HCEC 1CT (cell line): ENCODE measurements around the gene ILF2.
A peak's percentile ranks its signal among the peaks of the same experiment; 100 is the strongest.
"Not testable (repeated sequence)": the region's sequence is repeated elsewhere in the genome, so short reads cannot be mapped to it uniquely, and the experiment has no call there.

Source experiments
- DNase-seq: peaks from one replicate; pipeline ENCODE4 v3.0.0-alpha.2; 2017

The ILF2 gene

GRCh38 chr1:153647346-153647714 lies 23.5 kb downstream of the ILF2 start:
- no peak for DNase-seq

DNA sequence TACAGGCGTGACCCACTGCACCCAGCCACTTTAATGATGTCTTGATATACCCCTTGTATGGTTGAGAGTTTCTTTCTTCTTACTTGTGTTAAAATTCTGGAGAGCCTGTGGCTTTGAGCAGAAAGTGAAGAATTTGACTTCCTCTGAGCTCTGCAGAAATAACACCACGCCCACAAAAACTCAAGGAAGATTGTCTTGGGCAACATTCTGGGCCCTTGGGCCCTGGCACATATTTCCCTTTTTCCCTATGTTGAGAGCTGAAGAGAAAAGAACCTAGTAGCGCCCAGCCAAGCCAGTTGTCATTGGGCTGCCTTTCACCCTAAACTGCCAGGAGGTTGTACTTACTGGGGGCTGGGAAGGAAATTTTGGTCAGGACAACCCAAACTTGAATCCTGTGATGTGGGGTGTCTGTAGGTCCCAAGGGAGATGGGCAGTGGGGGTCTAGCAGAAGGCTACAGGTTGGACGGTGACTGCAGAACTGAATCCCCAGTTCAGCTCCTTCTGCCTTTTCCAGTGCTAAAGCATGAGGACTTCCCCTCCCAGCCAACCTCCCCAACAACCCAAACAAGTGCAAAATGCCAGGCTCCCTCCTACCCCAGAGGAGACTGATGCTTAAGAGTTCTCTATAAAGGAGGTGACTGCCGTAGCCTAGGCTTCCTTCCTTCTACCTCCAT lies 24.0 kb downstream of the ILF2 start:
- DNase-seq = no peak

DNA sequence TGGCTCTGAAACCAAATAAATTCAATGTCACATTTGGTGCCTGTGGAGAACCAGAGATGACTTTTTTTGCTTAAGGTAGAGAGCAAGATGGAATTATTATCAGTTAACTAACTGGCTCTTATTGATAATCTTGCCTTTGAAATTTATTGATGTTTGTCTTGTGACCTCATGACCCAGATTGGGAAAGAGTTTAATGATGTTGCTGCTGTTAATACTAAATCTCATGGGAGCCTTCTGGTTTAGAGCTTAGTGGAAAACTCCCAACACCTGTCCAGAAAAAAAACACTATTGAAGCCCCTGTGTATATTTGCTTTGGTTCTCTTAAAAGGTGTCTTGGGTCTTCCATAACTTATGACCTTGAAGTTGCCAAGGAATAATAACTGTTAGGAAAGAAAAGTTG lies 27.0 kb downstream of the ILF2 start:
- no peak for DNase-seq

DNA sequence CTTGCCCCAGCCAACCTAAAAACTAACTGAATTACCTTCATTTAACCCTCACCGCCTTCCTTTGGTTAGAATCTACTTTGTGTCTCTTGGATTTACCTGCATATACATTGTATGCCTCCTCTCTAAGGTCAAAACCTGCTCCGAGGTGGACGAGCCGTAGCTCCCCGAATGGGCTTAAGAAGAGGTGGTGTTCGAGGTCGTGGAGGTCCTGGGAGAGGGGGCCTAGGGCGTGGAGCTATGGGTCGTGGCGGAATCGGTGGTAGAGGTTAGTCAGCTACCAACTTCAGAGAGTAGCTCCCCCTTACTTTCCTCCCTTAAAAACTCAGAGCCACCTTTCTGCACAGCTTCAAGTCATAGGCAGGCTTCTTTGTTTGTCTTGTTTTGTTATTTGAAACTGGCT lies 27.7 kb downstream of the ILF2 start:
- DNase-seq = no peak

DNA sequence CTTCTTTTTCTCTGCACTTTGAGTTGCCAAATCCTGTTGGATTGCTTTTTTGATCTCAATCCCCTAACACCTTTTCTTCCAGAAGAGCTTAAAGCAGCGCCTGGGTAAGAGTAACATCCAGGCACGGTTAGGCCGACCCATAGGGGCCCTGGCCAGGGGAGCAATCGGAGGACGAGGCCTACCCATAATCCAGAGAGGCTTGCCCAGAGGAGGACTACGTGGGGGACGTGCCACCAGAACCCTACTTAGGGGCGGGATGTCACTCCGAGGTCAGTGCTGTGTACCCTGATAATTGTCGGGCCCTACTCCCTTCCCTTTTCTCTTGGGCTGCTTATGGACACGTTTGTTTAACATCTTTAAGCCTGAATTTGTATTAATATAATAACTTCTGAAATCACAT lies 28.6 kb downstream of the ILF2 start:
- no peak for DNase-seq

DNA sequence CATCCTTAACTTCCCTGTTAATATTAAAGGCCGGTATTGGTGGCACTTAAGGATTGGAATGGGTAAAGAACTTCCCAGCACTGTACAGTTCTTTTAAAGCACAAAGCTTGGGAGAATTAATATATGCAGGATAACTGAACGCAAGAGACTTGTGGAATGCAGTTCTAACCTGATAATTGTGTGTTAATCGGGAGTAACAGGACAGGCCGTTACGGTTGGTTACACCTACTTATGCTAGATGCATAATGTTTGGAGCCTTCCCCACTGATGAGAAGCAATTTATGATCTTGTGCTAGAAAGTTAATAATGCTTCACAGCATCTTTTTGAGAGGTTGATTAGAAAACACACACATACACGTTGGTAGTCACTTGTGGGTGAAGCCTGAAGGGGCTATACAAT lies 29.9 kb downstream of the ILF2 start:
- no peak for DNase-seq

- DNase-seq = not testable (repeated sequence)
Measured at GRCh38 chr1:153640213-153640612, 30.6 kb downstream of the ILF2 start.

DNA sequence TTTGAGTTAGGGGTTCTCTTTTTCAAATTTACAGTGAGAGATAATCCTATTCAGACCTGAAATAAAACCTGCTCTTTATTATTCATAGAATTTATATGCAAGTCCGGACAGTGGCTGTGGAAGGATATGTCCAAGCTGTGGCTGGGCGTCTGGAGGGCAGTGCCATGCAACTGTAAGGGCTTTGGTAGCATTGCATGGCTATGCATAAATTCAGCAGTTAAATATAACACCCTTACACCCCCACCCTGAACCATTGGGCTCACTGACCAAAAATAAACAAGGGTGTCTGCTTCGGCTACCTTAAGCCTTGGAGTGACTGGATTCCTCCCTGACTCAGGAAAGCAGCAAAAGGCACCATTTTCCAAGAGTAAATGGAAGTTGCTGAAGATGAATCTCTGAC lies 31.5 kb downstream of the ILF2 start:
- DNase-seq = no peak

- no peak for DNase-seq
Measured at GRCh38 chr1:153638261-153638660, 32.5 kb downstream of the ILF2 start.

DNA sequence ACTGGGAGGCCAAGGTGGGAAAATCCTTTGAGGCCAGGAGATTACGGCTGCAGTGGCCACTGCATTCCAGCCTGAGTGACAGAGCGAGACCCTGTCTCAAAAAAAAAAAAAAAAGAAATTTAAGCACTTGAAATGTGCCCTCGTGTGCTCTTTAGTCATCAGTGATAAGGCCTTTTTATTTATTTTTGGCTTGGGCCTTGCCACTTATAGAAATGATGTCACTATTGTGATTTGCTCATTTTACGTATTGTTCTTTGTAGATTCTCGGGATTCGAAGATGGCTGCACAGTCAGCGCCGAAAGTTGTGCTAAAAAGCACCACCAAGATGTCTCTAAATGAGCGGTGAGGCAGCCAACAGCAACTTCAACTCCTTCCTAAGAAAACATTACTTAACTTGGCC lies 34.5 kb downstream of the ILF2 start:
- no peak for DNase-seq

DNA sequence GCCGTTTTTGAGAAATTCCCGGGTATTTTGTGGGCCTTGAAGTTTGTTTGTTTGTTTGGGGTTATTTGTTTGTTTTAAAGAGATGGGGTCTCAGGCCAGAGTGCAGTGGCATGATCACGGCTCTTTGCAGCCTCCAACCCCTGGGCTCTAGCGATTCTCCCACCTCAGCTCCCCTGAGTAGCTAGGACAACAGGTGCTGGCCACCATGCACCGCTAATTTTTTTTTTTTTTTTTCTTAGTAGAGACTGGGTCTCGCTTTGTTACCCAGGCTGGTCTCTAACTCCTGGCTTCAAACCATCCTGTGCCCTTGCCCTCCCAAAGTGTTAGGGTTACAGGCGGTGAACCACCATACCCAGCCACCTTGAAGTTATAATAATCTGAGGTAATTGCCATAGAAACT lies 34.9 kb downstream of the ILF2 start:
- no peak for DNase-seq

- DNase-seq = peak; percentile 99
Measured at GRCh38 chr1:153633754-153634665, 36.8 kb downstream of the ILF2 start, which contains the start of gene CHTOP. TSS of gene CHTOP (plus strand) at chr1:153634066. CDS start at chr1:153636589, 2,523 bp downstream.

- DNase-seq = peak; percentile 14
Measured at GRCh38 chr1:153633161-153633753, 37.5 kb downstream of the ILF2 start.

GRCh38 chr1:153631047-153632022 lies 39.5 kb downstream of the ILF2 start:
- no peak for DNase-seq

GRCh38 chr1:153630384-153630783 lies 40.4 kb downstream of the ILF2 start:
- no peak for DNase-seq

DNA sequence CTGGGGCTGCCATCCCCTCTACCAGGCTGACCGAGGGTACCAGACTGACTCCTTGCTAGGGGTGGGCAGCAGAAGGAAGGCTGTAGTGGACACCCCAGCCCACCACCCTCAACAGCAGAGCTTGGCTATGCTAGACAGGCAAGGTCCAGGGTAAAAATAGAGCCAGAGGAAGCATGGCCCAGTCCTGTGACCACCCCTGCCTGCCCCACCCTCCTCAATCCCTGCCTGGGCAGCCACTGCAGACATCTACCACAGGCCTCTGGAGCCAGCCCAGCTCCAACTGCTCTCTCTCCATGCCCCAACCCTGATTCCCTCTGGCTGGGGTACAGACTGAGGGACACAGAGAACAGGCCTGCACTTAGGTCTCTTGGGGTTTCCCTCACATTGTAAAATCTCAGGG lies 40.8 kb downstream of the ILF2 start:
- no peak for DNase-seq

DNA sequence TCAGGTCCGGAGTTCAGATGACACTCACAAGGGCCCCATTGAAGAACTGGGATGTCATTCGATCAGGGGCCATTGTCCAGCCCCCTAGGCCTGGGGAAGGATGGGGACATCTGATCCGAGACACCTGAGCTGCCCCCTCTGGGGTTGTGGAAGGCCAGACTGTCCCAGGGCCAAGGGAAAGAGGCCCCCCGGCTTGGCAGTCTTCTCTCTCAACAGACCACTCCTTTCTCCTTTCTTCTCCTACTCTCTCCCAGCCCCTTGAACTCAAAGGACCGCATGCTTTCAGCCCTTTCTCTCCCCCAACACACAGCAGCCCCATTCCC lies 41.5 kb downstream of the ILF2 start:
- no peak for DNase-seq

- DNase-seq = no peak
Measured at GRCh38 chr1:153628638-153629342, 42.0 kb downstream of the ILF2 start.

DNA sequence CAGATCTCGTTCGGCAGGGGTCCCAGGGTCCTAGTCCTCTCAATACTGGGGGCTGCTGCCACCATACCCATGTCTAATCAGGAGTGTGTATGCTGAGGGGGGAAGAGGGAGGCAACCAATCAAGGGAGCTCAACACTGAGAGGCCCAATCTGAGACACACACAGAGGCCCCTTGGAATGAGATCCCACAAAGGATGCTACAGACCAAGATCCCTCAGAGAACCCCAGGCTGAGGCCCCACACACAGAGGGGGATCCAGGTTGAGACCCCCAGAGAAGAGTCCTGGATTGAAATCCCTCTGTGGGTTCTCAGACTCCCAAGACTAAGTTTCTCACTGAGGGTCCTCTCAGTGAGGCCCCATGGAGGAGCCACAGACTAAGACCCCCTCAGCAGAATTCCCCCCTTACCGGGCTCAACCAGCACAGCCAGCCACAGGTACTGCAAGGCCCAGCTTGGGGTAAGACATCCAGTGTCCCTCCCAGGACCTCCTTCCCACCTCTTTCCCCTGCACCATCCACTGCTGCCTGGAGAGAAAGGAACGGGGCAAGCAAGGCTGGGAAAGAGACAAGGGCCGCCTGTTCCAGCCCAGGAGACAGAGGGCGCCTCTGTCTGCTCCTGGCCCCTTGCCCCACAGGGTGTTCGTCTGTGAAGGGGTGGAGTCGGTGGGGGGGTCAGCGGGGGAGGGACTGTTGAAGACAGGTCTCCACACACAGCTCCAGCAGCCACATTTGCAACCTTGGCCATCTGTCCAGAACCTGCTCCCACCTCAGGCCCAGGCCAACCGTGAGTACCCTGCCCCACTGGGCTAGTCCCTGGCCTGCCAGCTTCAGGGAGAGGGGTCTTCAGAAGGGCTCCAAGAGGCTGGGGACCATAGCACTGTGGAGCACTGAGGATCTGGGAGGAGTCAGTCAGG lies 42.8 kb downstream of the ILF2 start, which contains the start of gene S100A1:
TSS of gene S100A1 (plus strand) at position 720 of the 912 bp plus-strand sequence. CDS start 2,088 bp downstream, outside the sequence.
- no peak for DNase-seq

DNA sequence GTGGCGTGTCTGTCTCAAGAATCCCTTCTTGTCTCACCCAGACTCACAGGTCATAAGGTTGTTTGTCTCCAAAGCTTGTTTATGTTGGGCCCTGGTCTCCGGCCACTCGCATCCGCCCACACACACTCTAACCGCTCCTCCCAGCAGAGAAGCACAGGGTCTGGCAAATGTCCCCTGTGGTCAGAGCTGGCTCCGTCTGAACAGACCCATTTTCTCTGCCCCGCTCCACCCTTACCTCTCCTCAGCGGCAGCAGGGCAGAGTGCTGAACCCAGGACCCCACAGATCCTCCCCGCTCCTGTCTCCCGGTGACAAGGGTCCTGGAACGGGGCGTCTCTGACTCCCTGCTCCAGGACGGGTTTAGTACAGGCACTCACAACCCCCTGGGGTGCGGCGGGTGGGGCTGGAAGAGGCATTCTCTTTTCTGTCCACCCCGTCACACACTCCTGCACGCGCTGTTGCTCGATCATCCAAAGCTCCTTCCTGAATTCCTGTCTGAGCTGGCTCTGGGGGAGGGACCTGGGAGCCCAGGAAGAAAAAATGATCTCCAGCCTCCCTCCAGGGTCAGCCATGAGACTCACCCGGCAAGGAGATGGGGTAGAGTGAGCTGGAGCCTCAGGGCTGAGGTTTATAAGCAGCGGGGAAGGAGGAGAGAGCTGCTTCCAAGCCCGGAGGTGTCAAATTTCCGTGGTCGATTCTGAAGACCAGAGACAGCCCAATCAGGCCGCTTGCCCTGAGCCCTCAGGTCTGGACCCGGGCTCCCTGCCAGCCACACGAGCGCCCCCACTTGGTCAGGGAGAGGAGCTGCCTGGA lies 43.7 kb downstream of the ILF2 start, which contains the start of gene S100A13:
TSS of gene S100A13 (minus strand) at position 602 of the 811 bp plus-strand sequence. CDS start 1,033 bp downstream, outside the sequence.
- peak; percentile 96 for DNase-seq
